GM18526 (cell line): ENCODE data around the gene ADAMTS8.

Experiments used
- POLR2A ChIP-seq: IDR thresholded peaks from 3 replicates; pipeline ENCODE4 v1.6.1; 2011; ENCODE audit not compliant: insufficient read length; ENCODE audit errors: extremely low read depth

The ADAMTS8 gene

DNA sequence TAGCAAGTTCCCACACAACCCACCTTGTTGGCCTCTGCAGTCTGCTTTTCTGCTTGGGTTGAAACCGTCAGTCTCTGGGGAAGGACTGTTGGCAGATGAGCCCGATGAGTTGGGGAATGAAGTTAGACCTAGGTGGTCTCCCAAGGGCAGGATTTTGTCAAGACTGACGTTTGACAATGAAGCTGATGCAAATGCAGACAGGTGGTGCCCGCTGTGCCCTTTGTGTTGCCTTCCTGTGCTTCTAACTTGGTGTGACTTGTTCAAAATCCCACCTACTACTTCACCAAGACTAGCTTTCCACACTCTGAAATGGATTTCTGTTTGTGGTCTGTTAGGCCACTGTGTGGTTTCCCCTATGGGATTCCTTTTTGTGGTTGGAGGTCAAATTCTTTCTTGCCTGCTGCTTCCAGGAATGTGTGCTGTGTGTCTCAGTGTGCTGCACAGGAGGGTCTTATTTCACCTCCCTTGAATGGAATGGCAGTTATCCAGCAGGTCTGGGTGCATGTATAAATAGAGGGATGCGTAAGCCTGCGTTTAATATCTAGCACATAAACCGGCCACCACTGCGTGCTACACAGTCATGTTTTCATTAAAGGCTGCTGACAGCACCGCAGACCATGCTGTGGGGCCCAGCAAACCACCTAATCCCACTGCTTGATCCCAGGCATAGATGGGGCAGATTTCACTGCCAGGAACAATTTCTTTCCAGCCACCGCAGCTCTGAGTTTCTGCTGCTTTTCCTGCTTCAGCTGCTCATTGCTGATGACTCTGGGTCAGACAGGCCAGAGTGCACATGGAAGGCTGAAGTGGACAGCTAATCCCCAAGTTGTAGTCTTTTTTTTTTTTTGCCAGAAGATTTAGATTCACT, 44.8 kb downstream of the ADAMTS8 start:
- TF ChIP-seq POLR2A, result no peak

DNA sequence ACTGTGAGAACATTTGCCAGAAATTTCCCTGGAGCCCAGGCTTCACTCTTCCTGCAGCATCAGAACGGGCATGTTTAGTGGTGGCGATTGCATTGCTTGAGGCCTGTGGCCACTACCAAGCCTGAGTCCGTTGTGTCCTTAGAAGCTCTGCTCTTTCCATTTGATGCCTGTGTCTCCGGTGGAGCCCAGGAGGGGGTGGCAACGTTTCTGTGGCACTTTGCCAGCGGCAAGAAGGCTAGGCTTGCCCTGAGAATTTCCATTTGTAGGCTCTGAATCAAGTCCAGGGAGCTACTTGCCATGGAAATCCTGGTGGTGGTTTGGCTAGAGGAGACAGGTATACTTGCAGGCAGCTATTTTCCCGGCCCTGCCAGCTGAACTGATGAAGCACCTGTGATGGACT, 47.1 kb downstream of the ADAMTS8 start:
- TF ChIP-seq POLR2A, result no peak

DNA sequence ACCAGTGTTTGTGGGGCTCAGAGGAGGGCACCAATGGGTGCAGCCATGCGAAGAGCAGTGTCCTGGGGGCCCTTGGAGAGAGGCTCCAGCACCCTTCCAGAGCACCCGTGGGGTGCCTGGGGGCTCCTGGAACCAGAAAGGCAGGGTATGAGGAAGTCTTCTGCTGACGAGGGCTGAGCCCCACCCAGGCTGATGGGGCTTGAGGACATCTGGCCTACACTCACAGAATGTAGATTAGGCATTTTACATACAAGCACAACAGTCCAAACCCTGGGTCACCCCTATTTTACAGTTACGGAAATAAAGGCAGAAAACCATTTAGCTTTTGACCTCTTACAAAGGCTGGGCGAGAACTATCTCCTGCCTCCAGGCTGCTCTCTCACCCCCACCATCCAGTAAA, 47.6 kb downstream of the ADAMTS8 start:
- no peak for TF ChIP-seq POLR2A

DNA sequence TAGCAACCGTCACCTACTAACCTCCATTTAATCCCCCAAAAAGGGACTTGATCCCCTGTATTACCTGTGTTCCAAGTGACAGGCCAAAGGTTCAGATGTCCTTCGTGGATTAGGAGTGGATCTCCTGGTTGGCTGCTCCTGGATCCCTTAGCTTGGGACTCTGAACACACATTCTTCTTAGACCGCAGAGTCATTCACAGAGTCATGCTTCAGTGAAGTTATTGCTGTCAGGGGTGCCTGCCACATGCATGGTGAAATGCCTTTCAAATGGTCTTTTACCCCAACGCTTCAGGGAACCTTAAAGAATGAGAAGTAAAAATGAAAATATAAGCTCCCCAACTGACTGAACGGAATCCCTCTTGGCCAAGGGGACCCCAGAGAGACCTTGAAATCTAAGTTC, 49.1 kb downstream of the ADAMTS8 start:
- TF ChIP-seq POLR2A, result no peak

DNA sequence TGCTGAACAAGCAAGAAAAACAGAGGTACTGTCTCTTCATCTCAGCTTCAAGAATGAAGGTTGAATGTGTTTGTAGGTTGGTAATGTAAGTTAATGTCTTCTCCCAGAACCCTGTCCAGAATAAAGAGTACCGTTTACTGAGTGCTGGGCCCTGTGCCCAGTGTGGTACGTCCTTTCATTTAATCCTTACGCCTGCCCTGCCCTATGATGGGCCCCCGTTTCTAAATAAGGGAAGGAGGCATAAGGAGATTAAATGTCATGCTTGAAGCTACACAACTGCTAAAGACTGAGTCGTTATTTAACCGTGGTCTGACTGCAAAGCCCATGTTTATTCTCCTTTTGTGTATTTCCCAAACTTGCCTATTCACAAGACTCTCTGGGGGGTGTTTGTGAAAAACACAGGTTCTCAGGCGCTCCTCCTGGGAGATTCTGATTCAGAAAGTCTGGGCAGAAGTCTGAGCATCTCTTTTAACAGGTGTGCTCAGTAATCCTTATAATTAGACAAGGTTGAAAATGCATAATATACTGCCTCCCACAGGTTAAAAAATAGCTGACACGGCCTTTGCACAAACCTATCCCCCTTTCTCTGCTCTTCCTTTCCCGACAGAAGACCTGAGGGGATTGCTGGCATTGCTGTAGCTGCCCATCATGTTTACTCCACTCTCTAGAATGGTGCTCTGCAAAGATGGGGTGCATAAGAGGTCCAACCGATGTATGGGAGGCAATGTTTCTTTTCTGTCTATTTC, 57.4 kb downstream of the ADAMTS8 start:
- no peak for TF ChIP-seq POLR2A

DNA sequence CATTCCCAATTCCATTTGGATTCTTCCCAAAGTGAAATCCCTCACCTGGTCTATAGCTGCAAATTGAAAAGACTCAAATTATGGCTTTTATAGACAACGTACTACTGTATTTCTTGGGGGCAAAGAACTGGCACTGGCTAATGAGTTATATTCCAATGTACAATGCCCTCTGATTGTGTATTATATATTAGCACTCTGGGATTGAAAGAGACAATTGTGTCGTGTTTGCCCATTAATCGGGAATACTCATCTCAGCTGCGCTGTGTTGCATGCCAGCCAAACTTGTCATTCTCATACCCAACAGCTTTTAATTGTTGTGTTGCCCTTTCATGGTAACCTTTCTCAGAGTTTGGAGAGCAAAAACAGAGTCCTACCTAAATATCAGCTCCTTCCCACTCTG, 58.7 kb downstream of the ADAMTS8 start:
- TF ChIP-seq POLR2A, result no peak

DNA sequence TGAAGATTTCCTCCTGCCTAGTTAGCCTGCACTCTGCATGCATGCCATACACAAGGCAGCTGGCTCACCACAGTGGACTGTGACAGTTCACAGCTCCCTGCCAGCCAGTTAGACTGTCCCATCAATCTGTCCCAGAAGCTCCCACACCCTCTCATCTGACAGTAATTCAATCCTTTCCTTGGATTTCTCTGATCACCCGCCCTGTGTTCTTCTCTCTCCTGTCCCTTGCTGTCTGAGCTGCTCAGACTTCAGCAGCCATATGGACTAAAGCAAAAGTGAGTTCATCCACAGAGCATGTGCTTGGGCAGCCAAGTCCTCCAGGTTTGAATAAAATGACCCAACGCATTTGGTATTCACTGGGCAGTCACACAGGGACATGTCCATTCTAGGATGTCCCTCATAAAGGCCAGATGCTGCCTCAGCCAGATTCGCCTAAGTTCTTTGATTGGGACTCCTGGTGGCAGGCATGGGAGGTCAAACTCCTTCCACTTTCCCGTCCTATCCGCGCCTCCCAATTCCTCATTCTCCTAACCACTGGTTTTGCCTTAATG, 59.2 kb downstream of the ADAMTS8 start:
- no peak for TF ChIP-seq POLR2A

DNA sequence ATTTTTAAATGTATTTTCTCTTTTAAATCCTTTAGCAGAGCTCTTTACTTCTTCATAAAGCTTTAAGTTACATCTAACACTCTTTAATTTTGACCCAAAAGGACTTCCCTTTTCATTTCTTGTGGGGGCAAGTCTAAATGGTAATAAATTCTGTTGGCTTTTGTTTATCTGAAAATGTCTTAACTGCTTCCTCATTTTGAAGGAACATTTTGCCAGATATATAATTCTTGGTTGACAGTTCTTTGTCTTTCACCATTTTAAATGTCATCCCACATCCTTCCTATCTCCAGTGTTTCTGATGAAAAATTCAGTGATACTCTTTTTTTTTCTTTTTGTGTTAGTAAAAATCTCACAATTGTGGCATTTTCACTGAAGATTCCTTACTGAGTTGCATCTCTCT, 69.0 kb downstream of the ADAMTS8 start:
- TF ChIP-seq POLR2A, result no peak

DNA sequence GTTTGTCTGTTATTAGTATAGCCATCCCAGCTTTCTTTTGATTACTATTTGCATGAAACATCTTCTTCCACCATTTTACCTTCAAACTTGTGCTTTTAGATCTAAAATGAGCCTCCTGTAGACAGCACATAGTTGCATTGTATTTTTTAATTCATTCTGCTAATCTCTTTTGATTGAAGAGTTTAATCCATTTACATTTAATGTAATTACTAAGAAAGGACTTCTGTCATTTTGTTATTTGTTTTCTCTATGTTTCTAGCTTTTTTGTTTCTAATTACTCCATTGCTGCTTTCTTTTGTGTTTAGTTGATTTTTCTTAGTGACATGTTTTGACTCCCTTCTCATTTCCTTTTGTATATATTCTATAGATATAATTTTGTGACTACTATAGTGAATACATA, 70.0 kb downstream of the ADAMTS8 start:
- no peak for TF ChIP-seq POLR2A
